GM18511 (cell line): Measurements from ENCODE around the gene LTK.

Experiments used
- ATAC-seq: cut with Tn5 transposase; IDR thresholded peaks from one replicate; pipeline ENCODE4 v1.9.1; 2021; ENCODE audit warnings: mild to moderate bottlenecking, moderate library complexity; ENCODE audit not compliant: unreplicated experiment

The LTK gene

GRCh38 chr15:41513506-41514227, at the start of gene LTK:
TSS of gene LTK (minus strand) at chr15:41513827. CDS start at chr15:41513709, 118 bp downstream.
- no peak for ATAC-seq

- no peak for ATAC-seq
These were observed 49.2 kb upstream of the LTK start for GRCh38 chr15:41562784-41563198.

GRCh38 chr15:41562244-41562643, 48.6 kb upstream of the LTK start:
- no peak for ATAC-seq

- ATAC-seq = no peak
These were observed 48.1 kb upstream of the LTK start for GRCh38 chr15:41561777-41562145.

- ATAC-seq = no peak
These were observed 47.6 kb upstream of the LTK start for GRCh38 chr15:41561104-41561776.

- no peak for ATAC-seq
These were observed 46.9 kb upstream of the LTK start for GRCh38 chr15:41560572-41560874.

GRCh38 chr15:41559239-41559782, 45.7 kb upstream of the LTK start:
- ATAC-seq = no peak

- ATAC-seq = no peak
These were observed 45.0 kb upstream of the LTK start, which contains the start of gene TYRO3 for GRCh38 chr15:41558400-41559238. TSS of gene TYRO3 (plus strand) at chr15:41559212. CDS start at chr15:41559258, 46 bp downstream.

GRCh38 chr15:41557673-41558399, 44.2 kb upstream of the LTK start:
- no peak for ATAC-seq

- ATAC-seq = no peak
These were observed 43.0 kb upstream of the LTK start for GRCh38 chr15:41556677-41557076.

GRCh38 chr15:41554915-41555314, 41.3 kb upstream of the LTK start:
- no peak for ATAC-seq

- no peak for ATAC-seq
These were observed 40.7 kb upstream of the LTK start for GRCh38 chr15:41554343-41554742.

GRCh38 chr15:41553731-41554130, 40.1 kb upstream of the LTK start:
- ATAC-seq = no peak

- no peak for ATAC-seq
These were observed 36.6 kb upstream of the LTK start for GRCh38 chr15:41550066-41550775.

- no peak for ATAC-seq
These were observed 33.5 kb upstream of the LTK start for GRCh38 chr15:41546851-41547786.

GRCh38 chr15:41545218-41545617, 31.6 kb upstream of the LTK start:
- ATAC-seq = no peak

GRCh38 chr15:41544650-41545015, 31.0 kb upstream of the LTK start:
- ATAC-seq = no peak

GRCh38 chr15:41543521-41543870, 29.9 kb upstream of the LTK start:
- no peak for ATAC-seq

GRCh38 chr15:41536866-41537265, 23.2 kb upstream of the LTK start:
- ATAC-seq = no peak
